Measurements from ENCODE around the gene TDRD7.

DNA sequence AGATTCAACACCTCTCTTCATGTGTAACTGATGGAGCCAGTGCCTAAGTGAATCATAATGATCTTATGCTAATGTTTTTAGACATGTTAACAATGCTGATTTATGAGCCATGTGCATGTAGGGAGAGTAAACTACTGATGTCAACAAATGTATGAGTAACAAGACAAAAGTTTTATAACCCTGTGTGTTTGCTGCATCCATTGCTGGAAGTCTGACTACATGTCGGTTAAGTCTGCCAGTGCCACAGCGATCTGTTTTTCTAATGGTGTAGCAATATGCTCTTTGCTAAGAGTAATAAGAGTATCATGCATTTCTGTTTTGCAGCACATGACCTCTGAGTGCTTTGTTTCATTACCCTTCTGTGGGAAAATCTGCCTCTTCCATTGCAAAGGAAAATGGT lies 63.2 kb downstream of the TDRD7 start:
- no peak for TF ChIP-seq FOS (IDR thresholded peaks at IDR 0.05; ENCODE audit: extremely low read depth, insufficient read length)
- TF ChIP-seq ARNT (IDR thresholded peaks at IDR 0.05) = no peak
- no peak for TF ChIP-seq POLR2AphosphoS5 (IDR thresholded peaks at IDR 0.05; ENCODE audit: control insufficient read depth, insufficient read depth, low read depth, low read length)
- no peak for TF ChIP-seq ESRRA (IDR thresholded peaks at IDR 0.05; ENCODE audit: borderline replicate concordance, low read depth)
- TF ChIP-seq, protein P1, sequence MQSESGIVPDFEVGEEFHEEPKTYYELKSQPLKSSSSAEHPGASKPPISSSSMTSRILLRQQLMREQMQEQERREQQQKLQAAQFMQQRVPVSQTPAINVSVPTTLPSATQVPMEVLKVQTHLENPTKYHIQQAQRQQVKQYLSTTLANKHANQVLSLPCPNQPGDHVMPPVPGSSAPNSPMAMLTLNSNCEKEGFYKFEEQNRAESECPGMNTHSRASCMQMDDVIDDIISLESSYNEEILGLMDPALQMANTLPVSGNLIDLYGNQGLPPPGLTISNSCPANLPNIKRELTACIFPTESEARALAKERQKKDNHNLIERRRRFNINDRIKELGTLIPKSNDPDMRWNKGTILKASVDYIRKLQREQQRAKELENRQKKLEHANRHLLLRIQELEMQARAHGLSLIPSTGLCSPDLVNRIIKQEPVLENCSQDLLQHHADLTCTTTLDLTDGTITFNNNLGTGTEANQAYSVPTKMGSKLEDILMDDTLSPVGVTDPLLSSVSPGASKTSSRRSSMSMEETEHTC (IDR thresholded peaks at IDR 0.05) = no peak
- TF ChIP-seq, protein P2, sequence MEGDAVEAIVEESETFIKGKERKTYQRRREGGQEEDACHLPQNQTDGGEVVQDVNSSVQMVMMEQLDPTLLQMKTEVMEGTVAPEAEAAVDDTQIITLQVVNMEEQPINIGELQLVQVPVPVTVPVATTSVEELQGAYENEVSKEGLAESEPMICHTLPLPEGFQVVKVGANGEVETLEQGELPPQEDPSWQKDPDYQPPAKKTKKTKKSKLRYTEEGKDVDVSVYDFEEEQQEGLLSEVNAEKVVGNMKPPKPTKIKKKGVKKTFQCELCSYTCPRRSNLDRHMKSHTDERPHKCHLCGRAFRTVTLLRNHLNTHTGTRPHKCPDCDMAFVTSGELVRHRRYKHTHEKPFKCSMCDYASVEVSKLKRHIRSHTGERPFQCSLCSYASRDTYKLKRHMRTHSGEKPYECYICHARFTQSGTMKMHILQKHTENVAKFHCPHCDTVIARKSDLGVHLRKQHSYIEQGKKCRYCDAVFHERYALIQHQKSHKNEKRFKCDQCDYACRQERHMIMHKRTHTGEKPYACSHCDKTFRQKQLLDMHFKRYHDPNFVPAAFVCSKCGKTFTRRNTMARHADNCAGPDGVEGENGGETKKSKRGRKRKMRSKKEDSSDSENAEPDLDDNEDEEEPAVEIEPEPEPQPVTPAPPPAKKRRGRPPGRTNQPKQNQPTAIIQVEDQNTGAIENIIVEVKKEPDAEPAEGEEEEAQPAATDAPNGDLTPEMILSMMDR (IDR thresholded peaks at IDR 0.05 in 2 of 3, conservative IDR thresholded peaks at IDR 0.05 in 1 of 3; ENCODE audit: insufficient read depth in 2 of 3, low read depth in 1 of 3, low read length in 3 of 3) = no peak
- no peak for TF ChIP-seq ZNF124 (CRISPR knock-in tag; IDR thresholded peaks at IDR 0.05)
- no peak for TF ChIP-seq SAP30 (IDR thresholded peaks at IDR 0.05; ENCODE audit: borderline replicate concordance, insufficient read depth, low read depth, low read length, poor library complexity, severe bottlenecking)
- no peak for TF ChIP-seq NR3C1 (CRISPR knock-in tag; IDR thresholded peaks at IDR 0.05)
- no peak for TF ChIP-seq SMARCE1 (IDR thresholded peaks at IDR 0.05)
- TF ChIP-seq RFX5 (IDR thresholded peaks at IDR 0.05; ENCODE audit: low read depth, low read length) = no peak

All from K562 (cell line).